ENCODE results near the gene RTN4R.

Gene RTN4R

DNA sequence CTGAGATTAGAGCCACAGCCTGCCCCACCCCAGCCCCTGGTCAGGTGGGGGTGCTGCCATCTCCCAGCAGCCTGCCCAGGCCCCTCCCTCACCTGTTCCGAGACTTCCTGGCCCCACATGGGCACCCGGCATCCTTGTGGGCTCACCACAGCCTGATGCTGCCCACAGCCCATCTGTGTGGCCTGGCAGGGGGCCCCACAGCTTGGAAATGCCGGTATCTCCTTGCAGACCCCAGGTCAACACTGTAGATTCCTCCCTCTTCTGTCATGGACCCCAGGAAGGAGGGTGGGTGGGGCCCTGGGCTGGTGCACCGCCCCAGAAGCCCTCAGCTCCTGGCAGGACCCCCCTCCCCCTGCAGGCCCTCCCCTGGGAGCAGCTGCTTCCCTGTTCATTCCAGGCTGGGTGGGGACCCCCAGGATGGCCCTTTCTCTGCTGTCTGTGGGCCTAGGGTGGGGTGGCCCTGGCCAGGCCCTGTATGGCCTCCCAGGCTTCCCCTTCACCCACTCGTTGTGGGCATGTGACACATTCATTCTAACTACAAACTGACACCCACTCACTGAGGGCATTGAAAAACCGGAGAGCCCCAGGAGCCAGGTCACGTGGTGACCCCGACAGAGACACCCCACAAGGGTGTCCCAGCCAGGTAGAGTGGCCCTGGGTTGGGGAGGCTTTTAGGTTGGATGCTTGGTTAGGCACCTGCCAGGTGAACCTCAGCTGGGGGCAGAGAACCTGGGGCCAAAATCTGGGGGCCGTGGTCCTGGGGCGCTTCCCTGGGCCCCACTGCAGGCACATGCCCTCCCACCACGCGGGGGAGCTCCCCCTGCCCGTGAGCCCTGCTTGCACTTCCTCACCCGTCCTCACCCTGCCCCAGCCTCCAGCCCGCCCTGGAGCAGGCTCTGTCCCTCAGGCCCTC, 73.2 kb downstream of the RTN4R start:
- DNase-seq, result no peak

DNA sequence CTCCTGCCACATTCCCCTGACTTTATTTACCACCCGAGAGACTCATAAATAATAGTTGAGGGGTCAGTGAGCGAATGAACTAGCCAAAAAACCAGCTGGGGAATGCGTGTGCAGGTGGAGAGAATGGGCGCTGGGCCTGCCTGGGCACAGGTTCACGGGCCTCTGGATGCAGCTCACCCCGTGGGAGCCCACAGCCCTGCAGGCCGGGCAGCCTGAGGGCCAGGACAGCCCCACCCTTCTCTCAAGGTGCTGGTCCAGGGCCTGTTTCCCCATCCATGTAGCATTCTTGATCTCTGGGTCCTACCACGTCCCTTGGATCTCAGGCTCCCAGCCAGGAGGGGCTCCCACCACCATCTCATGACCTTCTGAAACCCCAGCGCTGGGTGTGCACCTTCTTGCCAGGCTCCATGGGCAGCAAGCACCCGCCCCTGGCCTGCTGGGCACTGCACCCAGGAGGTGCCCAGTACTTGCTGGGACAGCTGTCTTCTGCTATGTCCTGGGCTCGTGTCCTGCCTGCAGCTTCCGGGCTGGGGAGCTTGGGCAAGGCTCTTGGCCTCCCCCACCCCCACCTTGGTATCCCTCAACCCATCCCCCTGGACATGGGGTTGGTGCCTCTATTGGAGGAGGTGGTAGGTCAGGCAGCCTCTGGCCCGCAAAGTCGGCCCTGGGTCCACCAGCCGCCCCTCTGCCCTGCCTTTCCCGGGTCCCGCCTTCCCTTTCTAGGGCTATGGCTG, 74.2 kb downstream of the RTN4R start:
- no peak for DNase-seq

DNA sequence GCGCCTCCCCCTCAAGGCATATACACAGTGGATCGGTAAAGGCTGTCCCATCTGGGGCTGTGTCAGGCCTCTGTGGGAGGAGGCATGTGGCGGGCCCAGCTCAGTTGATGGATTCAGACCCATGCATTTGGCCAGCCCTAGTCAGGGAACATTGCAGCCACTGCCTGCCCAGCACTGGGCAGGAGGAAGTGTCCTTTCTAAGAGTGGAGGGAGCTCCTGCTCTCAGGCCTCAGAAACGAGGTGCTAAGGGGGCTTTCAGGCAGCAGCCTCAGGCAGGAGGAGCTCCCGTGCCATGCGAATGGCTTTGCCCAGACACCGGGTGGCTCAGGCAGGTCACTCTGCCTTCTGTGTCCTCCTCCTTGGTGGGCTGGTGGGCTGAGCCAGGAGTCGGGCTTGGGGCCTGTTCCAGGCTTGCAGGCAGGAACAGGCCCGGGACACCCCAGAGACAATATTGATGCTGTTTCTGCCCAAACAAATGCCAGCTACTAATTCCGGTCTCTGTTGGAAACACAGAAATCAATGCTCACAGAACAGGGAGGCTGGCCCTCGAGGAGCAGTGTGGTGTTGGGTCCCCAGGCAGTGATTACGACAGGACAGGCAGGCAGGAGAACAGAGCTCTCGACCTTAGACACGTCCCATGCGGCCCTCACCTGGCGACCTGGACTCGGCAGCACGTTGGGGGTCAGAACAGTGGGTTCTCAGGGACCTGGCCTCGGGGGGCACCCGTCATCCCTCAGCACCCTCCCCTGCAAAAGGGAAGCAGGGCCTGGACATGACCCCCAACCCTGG, 75.0 kb downstream of the RTN4R start:
- no peak for DNase-seq

DNA sequence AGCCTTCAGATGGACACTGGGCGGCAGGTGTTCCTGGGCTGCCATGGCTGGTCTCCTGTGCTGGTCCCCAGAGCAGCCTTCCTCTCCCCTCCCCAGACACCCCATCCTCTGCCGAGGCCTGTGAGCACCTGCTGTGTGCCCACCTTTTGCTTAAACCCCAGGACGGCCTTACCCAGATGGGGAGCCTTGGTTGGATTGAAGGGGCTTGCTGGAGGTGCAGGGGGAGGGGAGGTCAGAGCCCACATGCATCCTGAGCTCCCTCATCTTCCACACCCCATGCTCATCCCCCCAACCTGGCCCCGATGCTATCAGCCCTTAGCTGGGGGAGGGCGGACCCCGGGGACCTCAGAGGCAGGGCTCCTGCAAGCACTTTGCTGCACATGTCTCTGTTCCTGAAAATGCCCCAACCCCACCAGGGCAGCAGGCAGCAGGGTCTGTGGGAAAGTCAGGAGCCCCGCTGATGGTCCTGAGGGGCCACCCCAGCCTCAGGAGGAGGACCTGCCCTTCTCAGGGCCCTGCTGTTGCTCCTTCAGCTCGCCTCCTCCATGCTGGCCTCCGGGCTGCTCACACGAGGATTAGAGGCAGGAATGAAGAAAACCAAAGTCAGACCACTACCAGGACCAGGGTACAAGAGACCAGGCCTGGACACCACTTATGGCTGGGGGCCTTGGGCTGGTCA, 75.7 kb downstream of the RTN4R start:
- no peak for DNase-seq

DNA sequence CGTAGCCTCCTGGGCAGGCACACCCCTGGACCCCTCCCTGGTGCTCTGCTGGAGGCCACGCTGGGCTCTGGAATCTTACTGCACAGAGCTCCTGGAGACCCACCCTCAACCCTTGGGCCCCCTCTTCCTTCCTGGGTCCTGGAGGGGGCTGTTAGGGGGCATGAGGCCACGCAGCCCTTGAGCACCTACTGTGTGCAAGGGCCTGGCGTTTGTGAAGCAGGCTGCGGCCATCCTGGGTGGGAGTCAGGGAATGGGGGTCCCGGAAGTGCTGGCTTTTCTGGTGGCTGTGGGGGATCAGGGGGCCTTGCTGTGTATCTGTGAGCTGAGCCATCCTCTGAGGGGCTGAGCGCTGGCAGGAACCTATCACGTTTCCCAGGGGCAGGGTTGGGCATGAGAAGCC, 76.3 kb downstream of the RTN4R start:
- no peak for DNase-seq
